CMK (cell line): ENCODE results near the gene TMPRSS9.
"Not testable (repeated sequence)": the region's sequence is repeated elsewhere in the genome, so short reads cannot be mapped to it uniquely, and the experiment has no call there.

Experiments
- DNase-seq: peaks from one replicate; pipeline ENCODE4 v3.0.0-alpha.2; 2010; ENCODE audit warnings: low read depth

TMPRSS9 gene

GRCh38 chr19:2438178-2438577, 78.1 kb downstream of the TMPRSS9 start:
- no peak for DNase-seq

DNA sequence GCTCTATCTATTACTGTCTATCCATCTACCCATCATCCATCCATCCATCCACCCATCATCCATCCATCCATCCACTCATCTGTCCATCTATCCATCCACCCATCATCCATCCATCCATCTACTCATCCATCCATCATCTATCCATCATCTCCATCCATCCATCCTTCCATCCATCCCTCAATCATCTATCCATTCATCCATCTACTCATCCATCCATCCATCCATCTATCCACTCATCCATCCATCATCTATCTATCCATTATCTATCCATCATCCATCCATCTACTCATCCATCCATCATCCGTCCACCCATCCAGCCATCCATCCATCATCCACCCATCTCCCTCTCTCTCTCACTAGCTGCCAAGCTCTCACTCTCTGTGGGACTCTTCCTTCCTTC, 80.5 kb downstream of the TMPRSS9 start:
- no peak for DNase-seq

GRCh38 chr19:2441096-2441752, 81.2 kb downstream of the TMPRSS9 start:
- DNase-seq, result no peak

DNA sequence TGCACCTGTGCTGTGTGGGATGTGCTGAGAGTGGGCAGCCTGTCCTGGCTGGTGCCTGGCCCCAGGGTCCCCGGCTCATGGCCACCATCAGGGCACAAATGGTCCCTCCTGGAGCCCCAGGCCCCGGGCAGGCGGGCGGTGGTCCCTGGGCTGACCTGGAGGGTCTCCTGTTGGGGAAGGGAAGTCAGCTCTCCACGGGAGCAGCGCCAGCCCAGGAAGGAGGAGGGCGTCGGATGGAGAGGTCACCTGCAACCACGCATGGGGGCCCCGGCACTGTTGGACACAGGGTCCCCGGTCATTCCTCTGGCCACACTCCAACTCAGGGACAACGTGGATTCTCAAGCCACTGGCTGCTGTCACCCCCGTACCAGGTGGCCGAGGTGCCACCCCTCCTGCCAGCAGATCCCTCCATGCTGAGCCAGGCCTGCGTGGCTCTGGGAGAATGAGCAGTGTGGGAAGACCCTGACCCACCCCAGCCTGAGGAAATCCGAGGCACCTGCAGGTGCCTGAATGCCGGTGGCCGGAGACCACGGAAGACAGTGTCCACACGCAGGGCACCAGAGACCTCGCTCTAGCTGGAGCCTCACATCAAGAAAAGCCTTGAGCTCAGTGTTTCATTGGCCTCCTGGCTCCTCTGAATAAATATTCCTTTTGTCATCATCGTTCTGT, 83.2 kb downstream of the TMPRSS9 start:
- no peak for DNase-seq

- no peak for DNase-seq
Observed at GRCh38 chr19:2443785-2444182, 83.7 kb downstream of the TMPRSS9 start.

DNA sequence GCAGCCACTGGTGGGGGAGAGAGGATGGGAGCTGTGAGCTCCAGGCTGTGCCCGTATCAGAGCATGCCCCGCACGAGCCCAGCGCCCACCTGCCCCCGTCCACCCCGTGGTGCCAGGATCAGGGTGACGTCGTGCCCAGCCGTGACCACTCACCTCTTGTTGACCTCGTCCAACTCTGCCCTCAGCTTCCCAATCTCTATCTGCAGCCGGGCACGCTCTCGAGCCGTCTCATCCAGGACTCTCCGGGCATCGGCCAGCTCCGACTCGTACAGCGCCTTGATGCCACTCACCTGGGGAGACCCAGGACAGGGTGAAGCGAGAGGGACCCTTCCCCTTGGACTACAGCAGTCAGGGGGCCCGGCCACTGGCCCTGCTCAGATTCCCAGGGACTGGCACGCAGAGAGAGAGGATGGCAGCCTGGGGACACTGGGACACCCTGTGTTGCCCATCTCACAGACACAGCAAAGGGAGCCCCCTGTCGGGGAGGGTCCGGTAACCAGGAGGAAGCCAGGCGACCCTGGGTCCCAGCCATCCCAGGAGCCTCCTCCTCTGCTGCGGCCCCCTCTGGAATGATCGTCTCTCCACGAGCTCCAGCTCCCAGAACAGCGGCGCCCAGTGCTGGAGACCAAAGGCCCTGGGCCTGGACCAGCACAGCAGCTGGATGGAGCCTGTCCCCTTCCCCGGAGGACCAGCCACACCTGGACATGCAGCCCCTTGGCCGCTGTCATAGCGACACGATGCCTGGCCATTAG, 84.4 kb downstream of the TMPRSS9 start:
- no peak for DNase-seq

DNA sequence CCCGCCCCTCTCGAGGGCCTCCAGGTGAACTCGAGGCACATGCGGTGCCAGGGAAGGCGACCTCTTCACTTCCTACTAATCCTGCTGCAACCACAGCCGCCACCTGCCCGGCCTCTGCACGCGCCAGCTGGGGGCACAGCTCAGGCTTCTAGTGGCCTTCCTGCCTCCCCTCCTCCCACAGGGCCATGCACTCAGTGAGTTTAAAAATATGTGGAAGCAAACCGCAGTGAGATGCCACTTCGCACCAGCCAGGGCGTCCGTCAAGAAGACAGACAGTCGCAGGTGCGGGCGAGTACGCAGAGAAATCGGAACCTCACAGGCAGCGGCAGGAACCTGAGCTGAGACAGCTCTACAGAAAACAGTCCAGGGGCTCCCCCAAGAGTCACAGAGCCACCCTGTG, 86.3 kb downstream of the TMPRSS9 start:
- DNase-seq, result no peak

- no peak for DNase-seq
Observed at GRCh38 chr19:2449019-2449418, 89.0 kb downstream of the TMPRSS9 start.

GRCh38 chr19:2451138-2451537, 91.1 kb downstream of the TMPRSS9 start:
- DNase-seq, result no peak

DNA sequence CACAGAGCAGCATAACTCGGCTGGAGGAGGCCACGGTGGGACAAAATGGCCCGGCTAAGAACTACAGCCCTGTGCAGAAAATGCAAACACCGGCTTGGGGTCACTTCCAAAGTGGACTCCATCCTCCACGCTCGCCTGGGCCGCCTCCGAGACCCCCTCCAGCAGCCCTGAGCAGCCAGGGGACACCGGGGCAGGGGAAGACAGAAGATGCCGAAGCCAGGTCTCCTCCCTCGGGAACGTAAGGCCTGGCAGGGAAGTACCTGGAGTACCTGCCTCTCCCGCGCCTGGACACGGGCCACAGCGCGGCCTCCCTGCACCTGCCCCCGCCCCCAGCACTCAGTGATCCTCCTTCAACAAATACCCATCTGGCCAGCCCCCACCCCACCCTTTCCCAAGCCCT, 91.7 kb downstream of the TMPRSS9 start:
- no peak for DNase-seq

DNA sequence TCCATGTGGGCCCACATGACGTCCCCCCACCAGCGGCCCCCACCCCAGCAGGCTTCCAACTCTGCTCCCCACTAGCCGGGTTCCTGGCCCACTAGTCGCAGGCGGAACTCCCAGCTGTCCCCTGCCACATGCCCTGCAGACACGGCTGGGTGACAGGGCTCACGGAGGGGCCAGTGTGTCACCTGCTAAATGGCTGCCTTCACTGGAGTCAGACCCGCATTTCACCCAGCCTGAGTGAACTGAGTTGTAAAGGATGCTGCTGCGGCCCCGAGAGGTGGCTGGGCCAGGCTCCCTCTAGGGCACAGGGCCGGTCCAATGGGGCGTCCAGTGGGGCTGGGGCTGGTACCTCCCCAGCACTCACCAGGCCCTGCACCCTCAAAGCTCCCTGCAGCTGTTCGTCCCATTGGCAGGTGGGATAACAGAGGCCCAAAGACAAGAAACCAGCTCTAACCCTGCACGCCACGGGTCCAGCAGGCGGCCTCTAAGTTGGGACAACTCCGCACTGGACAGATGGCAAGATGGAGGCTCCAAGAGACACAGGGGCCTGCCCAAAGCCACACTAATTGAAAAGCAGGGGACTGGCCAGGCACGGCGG, 93.5 kb downstream of the TMPRSS9 start:
- DNase-seq, result no peak

DNA sequence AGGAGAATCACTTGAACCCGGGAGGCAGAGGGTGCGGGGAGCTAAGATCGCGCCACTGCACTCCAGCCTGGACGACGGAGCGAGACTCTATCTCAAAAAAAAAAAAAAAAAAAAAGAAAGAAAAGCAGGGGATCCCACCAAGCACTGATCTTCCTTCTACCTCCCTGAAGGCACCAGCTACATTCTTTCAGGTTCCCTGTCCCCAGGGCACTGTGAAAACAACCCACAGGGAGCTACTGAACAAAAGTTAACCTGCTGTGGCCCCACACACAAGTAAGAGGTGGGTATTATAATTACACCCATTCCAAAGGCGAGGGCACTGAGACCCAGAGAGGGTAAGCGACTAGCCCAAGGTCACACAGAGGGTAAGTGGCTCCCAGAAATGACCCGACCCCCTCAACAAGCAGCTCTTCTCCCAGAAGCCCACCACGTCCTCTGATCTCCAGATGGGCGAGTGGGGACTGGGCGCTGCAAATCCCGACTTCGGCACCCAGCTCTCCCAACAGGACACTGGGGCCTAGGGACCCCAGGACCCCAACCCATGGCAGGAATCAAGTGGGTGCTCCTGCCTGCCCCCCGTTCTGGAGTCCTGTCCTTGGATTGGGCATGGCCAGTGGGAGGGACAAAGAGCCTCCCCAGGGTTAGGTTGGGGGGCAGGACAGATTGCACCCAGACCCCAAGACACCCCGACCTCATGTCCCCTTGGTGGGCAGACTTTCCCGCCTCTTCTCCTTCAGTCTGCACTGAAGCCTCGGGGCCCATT, 94.3 kb downstream of the TMPRSS9 start:
- DNase-seq, result no peak

GRCh38 chr19:2454962-2455850, 95.1 kb downstream of the TMPRSS9 start:
- no peak for DNase-seq

DNA sequence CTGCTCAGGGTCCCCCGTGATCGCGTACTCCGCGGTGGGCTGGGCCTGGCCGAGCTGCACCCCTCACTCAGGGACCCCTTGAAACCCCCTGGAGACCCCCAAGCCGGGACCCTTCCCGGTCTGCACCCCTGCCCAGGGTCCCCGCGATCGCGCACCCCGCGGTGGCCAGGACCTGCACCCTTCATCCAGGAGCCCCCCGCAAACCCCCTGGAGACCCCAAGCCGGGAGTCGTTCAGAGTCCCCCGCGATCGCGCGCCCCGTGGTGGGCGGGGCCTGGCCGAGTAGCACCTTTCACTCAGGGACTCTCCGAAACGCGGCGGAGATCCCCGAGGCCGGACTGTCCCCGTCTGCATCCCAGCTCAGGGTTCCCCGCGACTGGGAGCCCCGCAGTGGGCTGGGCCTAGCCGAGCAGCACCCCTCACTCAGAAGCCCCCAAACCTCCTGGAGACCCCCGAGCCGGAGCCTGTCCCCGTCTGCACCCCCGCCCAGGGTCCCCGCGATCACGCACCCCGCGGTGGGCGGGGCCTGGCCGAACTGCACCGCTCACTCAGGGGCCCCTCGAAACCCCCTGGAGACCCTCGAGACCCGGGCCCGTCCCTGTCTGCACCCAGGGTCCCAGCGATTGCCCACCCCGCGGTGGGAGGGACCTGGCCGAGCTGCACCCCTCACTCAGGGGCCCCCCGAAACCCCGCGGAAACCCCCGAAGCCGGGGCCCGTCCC, 95.9 kb downstream of the TMPRSS9 start:
- no peak for DNase-seq

DNA sequence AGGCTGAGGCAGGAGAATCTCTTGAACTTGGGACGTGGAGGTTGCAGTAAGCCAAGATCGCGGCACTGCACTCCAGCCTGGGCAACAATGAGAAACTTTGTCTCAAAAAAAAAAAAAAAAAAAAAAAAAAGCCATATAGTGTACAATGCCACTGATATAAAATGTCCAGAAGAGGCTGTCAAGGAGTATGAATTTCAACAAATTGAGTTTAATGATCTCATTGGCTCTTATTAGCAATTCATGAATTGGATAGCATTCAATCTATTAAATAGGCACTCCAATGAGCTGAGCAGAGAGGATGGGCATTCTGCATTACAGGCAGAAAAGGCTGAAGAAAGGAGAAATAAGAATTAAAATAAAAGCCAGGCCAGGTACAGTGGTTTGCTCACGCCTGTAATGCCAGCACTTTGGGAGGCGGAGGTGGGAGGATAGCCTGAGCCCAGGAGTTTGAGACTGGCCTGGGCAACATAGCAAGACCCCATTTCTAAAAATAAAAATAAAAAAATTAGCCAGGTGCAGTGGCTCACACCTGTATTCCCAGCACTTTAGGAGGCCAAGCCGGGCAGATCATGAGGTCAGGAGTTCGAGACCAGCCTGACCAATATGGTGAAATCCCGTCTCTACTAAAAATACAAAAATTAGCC, 97.5 kb downstream of the TMPRSS9 start:
- DNase-seq, result no peak

- DNase-seq, result no peak
Observed at GRCh38 chr19:2458054-2458453, 98.0 kb downstream of the TMPRSS9 start.

DNA sequence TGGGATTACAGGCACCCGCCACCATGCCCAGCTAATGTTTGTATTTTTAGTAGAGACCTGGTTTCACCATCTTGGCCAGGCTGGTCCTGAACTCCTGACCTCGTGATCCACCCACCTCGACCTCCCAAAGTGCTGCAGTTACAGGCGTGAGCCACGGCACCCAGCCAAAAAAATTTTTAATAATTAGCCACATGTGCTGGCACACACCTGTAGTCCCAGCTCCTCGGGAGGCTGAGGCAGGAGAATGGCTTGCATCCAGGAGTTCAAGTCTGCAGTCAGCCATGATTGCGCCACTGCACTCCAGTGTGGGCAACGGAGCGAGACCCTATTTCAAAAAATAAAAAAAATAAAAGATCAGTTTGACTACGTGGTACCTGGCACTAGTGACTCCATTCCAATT, 98.7 kb downstream of the TMPRSS9 start:
- not testable (repeated sequence) for DNase-seq

GRCh38 chr19:2460245-2460644, 100.2 kb downstream of the TMPRSS9 start:
- DNase-seq, result no peak

GRCh38 chr19:2461751-2462634, 101.9 kb downstream of the TMPRSS9 start:
- DNase-seq, result no peak
